GM21529 (cell line): ENCODE results near the gene TRIP6.
"Not testable (repeated sequence)": the region's sequence is repeated elsewhere in the genome, so short reads cannot be mapped to it uniquely, and the experiment has no call there.

Experiments used
- ATAC-seq: cut with Tn5 transposase; IDR thresholded peaks from one replicate; pipeline ENCODE4 v1.9.1; 2021; ENCODE audit not compliant: unreplicated experiment

The TRIP6 gene

GRCh38 chr7:100837099-100837836 lies 29.9 kb upstream of the TRIP6 start:
- peak; percentile 77 for ATAC-seq

GRCh38 chr7:100839361-100839760 lies 27.8 kb upstream of the TRIP6 start:
- ATAC-seq, result no peak

- no peak for ATAC-seq
Measured at GRCh38 chr7:100840470-100841100, 26.6 kb upstream of the TRIP6 start.

- no peak for ATAC-seq
Measured at GRCh38 chr7:100847360-100847759, 19.8 kb upstream of the TRIP6 start.

- peak; percentile 95 for ATAC-seq
Measured at GRCh38 chr7:100852048-100852872, 14.9 kb upstream of the TRIP6 start, which contains the start of gene SLC12A9. TSS of gene SLC12A9 (plus strand) at chr7:100852713. CDS start at chr7:100854198, 1,485 bp downstream.

GRCh38 chr7:100854146-100854895 lies 12.9 kb upstream of the TRIP6 start:
- ATAC-seq, result no peak

- ATAC-seq, result not testable (repeated sequence)
Measured at GRCh38 chr7:100854899-100855298, 12.3 kb upstream of the TRIP6 start.

GRCh38 chr7:100855515-100855914 lies 11.7 kb upstream of the TRIP6 start:
- ATAC-seq, result no peak

GRCh38 chr7:100856871-100857282 lies 10.3 kb upstream of the TRIP6 start:
- no peak for ATAC-seq

- ATAC-seq, result no peak
Measured at GRCh38 chr7:100859856-100860255, 7.3 kb upstream of the TRIP6 start.

- ATAC-seq, result no peak
Measured at GRCh38 chr7:100860702-100861615, 6.2 kb upstream of the TRIP6 start.

- ATAC-seq, result no peak
Measured at GRCh38 chr7:100861616-100861985, 5.6 kb upstream of the TRIP6 start.

- ATAC-seq, result no peak
Measured at GRCh38 chr7:100863406-100863950, 3.7 kb upstream of the TRIP6 start.

GRCh38 chr7:100864263-100864845 lies 2.8 kb upstream of the TRIP6 start:
- no peak for ATAC-seq

GRCh38 chr7:100865372-100865911 lies 1.7 kb upstream of the TRIP6 start:
- ATAC-seq, result no peak

GRCh38 chr7:100865938-100866728 lies 1.1 kb upstream of the TRIP6 start:
- no peak for ATAC-seq

GRCh38 chr7:100866729-100867039 lies 503 bp upstream of the TRIP6 start:
- ATAC-seq, result no peak

GRCh38 chr7:100867776-100868485 lies 744 bp downstream of the TRIP6 start:
- no peak for ATAC-seq
